Kidney epithelial cell (primary cell): Measurements from ENCODE around the gene CUL9. TPM values are rescaled to one million over a fixed set of nuclear protein-coding genes. Genes with fewer than 3 reads are reported as not detected.

Source experiments
- DNase-seq: peaks from one replicate; pipeline ENCODE4 v3.0.0-alpha.2; 2010; ENCODE audit warnings: low read depth
- H3K27me3 ChIP-seq: 2 replicates; pipeline ENCODE4 v1.6.0; 2011; ENCODE audit warnings: low read length; ENCODE audit not compliant: control insufficient read depth, insufficient read depth
- H3K36me3 ChIP-seq: 2 replicates; pipeline ENCODE4 v1.5.1; 2011; ENCODE audit warnings: low read length; ENCODE audit not compliant: control insufficient read depth, insufficient read depth
- H3K4me3 ChIP-seq: 2 replicates; pipeline ENCODE4 v1.5.1; 2011; ENCODE audit warnings: low read depth, mild to moderate bottlenecking, control low read depth, low read length
- CTCF ChIP-seq: IDR thresholded peaks from 2 replicates; pipeline ENCODE4 v1.5.1; 2011; ENCODE audit warnings: mild to moderate bottlenecking, moderate library complexity, low read length, control low read depth, inconsistent platforms; ENCODE audit not compliant: insufficient read depth, poor library complexity, severe bottlenecking
- total RNA-seq: library from RNA; depleted of rRNA; stranded (reverse); fragments of >200 nt; gene quantifications from 2 replicates; pipeline ENCODE4 v1.2.3, GENCODE V29; 2015

Gene CUL9
- total RNA-seq, 1 donor from 2014 or later = 41.1 TPM

DNA sequence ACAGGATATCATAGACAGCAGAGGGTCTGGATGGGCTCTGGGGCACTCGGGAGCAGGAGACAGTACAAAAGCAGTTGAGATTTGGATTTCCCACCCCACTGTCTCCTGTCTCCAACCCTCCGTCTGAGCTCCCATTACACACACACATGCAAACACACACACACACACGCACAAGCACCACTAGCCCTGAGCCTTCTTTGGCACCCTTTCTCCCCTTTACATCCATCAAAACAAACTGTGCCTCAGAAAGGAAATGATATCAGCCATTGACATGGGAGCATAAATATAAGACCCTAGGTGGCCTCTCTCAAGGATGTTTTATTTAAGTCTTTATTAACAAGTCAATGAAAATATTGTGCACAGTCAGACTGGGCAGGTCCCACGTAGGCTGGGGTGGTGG, 78.8 kb downstream of the CUL9 start:
- Histone ChIP-seq H3K4me3 (no peak overlapping the region), H3K36me3 (no peaks in the 10 kb centered on the region), H3K27me3 (peaks cover 9% of the 10 kb centered on the region)
- DNase-seq = no peak
- no peak for TF ChIP-seq CTCF

DNA sequence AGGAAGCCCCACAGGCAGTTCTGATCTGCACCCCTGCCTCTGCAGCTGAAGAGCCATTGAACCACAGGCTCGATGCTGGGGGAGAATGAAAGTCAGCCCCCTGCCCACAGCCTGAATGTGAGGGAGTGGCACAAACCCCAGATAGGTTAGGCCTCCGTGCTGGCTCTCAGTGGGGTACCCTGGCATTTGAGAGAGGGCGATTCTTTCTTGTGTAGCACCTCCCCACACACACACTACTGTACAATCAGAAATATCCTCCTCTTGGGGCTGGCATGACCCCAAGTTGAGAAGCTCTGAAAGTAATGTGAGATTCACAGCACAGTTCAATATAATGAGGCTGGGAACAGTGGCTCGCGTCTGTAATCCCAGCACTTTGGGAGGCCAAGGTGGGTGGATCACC, 79.2 kb downstream of the CUL9 start:
- Histone ChIP-seq H3K4me3 (no peak overlapping the region), H3K36me3 (no peaks in the 10 kb centered on the region), H3K27me3 (peaks cover 9% of the 10 kb centered on the region)
- no peak for DNase-seq
- TF ChIP-seq CTCF = no peak

DNA sequence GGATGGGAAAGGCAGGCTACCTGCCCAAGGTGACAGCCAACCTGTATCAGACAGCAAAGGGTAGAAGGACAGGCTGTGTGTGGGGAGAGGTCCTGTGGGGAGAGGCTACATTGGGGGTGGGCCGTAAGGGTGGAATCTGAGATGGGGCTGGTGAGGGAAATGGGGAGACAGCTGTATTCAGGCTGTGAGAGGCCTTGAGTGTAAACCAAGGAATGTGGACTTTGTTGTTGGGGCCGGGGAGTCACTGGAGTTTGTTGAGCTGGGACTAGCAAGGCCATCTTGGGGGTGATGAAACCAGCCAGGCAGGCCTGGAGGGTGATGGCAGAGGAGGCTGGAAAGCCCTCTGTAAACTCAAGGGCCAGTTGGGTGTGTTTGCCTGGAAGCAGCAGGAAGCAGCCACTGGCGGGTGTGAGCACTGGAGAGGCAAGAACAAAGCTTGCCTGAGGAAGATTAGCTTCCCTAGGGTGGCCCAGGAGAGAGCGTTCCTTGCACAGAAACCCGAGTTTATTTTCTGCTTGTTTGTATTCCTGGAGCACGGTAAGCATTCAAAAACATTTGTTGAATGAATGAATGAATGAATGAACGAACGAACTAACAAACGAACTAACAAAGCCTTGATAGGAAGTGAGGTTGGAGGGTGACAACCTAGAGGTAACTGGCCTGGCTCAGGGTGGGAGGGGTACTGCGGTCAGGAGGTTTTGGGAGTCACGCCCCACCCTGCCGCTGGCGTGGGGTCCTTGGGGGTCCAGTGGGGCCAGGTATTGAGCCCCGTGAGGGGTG, 80.2 kb downstream of the CUL9 start:
- no peak overlapping the region for H3K4me3 ChIP-seq
- no peak for DNase-seq
- H3K36me3 ChIP-seq = no peaks in the 10 kb centered on the region
- H3K27me3 ChIP-seq = peaks cover 5% of the 10 kb centered on the region
- TF ChIP-seq CTCF = no peak

DNA sequence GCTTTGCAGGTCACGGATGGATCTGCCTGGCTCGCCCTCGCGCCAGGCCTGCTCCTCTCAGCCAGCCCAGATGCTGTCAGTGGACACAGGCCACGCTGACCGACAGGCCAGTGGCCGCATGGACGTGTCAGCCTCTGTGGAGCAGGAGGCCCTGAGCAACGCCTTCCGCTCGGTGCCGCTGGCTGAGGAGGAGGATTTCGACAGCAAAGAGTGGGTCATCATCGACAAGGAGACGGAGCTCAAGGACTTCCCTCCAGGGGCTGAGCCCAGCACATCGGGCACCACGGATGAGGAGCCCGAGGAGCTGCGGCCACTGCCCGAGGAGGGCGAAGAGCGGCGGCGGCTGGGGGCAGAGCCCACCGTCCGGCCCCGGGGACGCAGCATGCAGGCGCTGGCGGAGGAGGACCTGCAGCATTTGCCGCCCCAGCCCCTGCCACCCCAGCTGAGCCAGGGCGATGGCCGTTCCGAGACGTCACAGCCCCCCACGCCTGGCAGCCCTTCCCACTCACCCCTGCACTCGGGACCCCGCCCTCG, 80.9 kb downstream of the CUL9 start:
- H3K4me3 ChIP-seq = no peak overlapping the region
- TF ChIP-seq CTCF = no peak
- H3K36me3 ChIP-seq = no peaks in the 10 kb centered on the region
- H3K27me3 ChIP-seq = peaks cover 5% of the 10 kb centered on the region
- no peak for DNase-seq

- Histone ChIP-seq H3K27me3 (peaks cover 12% of the 10 kb centered on the region), H3K4me3 (no peak overlapping the region), H3K36me3 (no peaks in the 10 kb centered on the region)
- TF ChIP-seq CTCF = peak; percentile 91
- DNase-seq = no peak
Observed at GRCh38 chr6:43263314-43264178, 81.5 kb downstream of the CUL9 start.
